Thyroid gland (tissue), 4 donors: ENCODE results near the gene IFT57.

Experiments
- POLR2A ChIP-seq, 2 donors: fragments of 450-650 bp; IDR thresholded peaks; one replicate each; pipeline ENCODE4 v1.6.1; 2017; ENCODE audit warnings: antibody characterized with exemption in 2 of 2, mild to moderate bottlenecking in 2 of 2, moderate library complexity in 1 of 2
- TF ChIP-seq, protein P1 (sequence below), 6 experiments: fragments of 200-600 bp in 3 of 6; fragments of 450-650 bp in 3 of 6; sonication (generic) in 3 of 6; IDR thresholded peaks; one replicate each; pipeline ENCODE4 v1.5.1; 2016 to 2019; ENCODE audit warnings: antibody characterized with exemption in 6 of 6, mild to moderate bottlenecking in 2 of 6, inconsistent platforms in 1 of 6, moderate library complexity in 1 of 6

DNA sequence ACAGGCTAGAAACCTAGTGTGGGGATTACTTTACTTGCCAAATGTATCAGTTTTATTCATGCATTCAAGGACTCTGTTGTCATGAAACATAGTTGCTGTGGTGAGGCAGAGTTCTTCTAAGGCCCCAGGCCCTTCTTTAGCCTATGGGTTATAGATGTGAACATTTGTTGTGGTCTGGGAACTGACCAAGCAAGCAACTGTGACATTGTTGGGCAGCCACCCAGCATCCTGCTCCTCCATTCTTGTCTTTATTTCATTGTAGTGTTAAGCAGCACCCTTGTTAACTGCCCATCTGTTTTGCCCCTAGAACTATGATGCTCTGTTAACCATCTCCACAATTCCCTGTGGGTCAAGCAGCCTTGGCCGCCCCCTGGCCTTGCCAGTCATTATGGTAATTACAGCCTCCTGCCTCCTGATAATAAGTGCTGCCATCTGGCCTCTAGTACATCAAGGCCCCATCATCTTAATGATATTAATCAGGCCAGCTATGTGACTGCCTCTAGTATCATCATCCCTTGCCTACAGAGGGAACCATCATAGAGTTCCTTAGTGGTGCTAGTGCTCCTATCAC lies 12.2 kb upstream of the IFT57 start:
- TF ChIP-seq, protein P1, sequence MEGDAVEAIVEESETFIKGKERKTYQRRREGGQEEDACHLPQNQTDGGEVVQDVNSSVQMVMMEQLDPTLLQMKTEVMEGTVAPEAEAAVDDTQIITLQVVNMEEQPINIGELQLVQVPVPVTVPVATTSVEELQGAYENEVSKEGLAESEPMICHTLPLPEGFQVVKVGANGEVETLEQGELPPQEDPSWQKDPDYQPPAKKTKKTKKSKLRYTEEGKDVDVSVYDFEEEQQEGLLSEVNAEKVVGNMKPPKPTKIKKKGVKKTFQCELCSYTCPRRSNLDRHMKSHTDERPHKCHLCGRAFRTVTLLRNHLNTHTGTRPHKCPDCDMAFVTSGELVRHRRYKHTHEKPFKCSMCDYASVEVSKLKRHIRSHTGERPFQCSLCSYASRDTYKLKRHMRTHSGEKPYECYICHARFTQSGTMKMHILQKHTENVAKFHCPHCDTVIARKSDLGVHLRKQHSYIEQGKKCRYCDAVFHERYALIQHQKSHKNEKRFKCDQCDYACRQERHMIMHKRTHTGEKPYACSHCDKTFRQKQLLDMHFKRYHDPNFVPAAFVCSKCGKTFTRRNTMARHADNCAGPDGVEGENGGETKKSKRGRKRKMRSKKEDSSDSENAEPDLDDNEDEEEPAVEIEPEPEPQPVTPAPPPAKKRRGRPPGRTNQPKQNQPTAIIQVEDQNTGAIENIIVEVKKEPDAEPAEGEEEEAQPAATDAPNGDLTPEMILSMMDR (IDR thresholded peaks at IDR 0.05): no peak
- TF ChIP-seq POLR2A (IDR thresholded peaks at IDR 0.05): no peak
